Activated CD4-positive, alpha-beta T cell treated with anti-CD3 and anti-CD28 coated beads for 24 hours (primary cell): ENCODE data around the gene CDKAL1.
"Not testable (repeated sequence)": the region's sequence is repeated elsewhere in the genome, so short reads cannot be mapped to it uniquely, and the experiment has no call there.

Experiments
- DNase-seq, 2 donors: peaks; one replicate each; pipeline ENCODE4 v3.0.0-alpha.2; 2020; ENCODE audit warnings: low read depth in 2 of 2

Gene CDKAL1

GRCh38 chr6:21173031-21173430 lies 638.8 kb downstream of the CDKAL1 start:
- no peak for DNase-seq

- DNase-seq, result no peak
Observed at GRCh38 chr6:21173678-21174077, 639.4 kb downstream of the CDKAL1 start.

- DNase-seq, result no peak
Observed at GRCh38 chr6:21176197-21176596, 641.9 kb downstream of the CDKAL1 start.

GRCh38 chr6:21180155-21180554 lies 645.9 kb downstream of the CDKAL1 start:
- no peak for DNase-seq

- DNase-seq, result no peak
Observed at GRCh38 chr6:21180800-21181337, 646.6 kb downstream of the CDKAL1 start.

GRCh38 chr6:21181866-21182265 lies 647.6 kb downstream of the CDKAL1 start:
- no peak for DNase-seq

- no peak for DNase-seq
Observed at GRCh38 chr6:21182589-21182988, 648.3 kb downstream of the CDKAL1 start.

- no peak for DNase-seq
Observed at GRCh38 chr6:21185861-21186478, 651.7 kb downstream of the CDKAL1 start.

GRCh38 chr6:21186479-21187055 lies 652.3 kb downstream of the CDKAL1 start:
- no peak for DNase-seq

- no peak for DNase-seq
Observed at GRCh38 chr6:21187485-21187884, 653.2 kb downstream of the CDKAL1 start.

GRCh38 chr6:21188505-21189223 lies 654.4 kb downstream of the CDKAL1 start:
- DNase-seq, result no peak

- DNase-seq, result no peak
Observed at GRCh38 chr6:21189759-21190158, 655.5 kb downstream of the CDKAL1 start.

GRCh38 chr6:21190701-21191100 lies 656.4 kb downstream of the CDKAL1 start:
- no peak for DNase-seq

- no peak for DNase-seq
Observed at GRCh38 chr6:21193790-21194475, 659.7 kb downstream of the CDKAL1 start.

- not testable (repeated sequence) for DNase-seq
Observed at GRCh38 chr6:21195301-21195700, 661.0 kb downstream of the CDKAL1 start.

- no peak for DNase-seq
Observed at GRCh38 chr6:21198032-21198640, 663.9 kb downstream of the CDKAL1 start.

- DNase-seq, result no peak
Observed at GRCh38 chr6:21199262-21199661, 665.0 kb downstream of the CDKAL1 start.

GRCh38 chr6:21200134-21200870 lies 666.0 kb downstream of the CDKAL1 start:
- DNase-seq, result no peak

GRCh38 chr6:21201187-21201586 lies 666.9 kb downstream of the CDKAL1 start:
- DNase-seq, result no peak

- DNase-seq, result no peak
Observed at GRCh38 chr6:21201637-21202350, 667.5 kb downstream of the CDKAL1 start.

GRCh38 chr6:21202521-21202920 lies 668.3 kb downstream of the CDKAL1 start:
- DNase-seq, result no peak
